ENCODE measurements around the gene SLC37A2. TPM values are rescaled to one million over a fixed set of nuclear protein-coding genes. Genes with fewer than 3 reads are reported as not detected.
A peak's percentile ranks its signal among the peaks of the same experiment; 100 is the strongest.

Gene SLC37A2
- total RNA-seq, 1 experiment from 2014 or later: 13.8 TPM

- DNase-seq: no peak
- H3K27ac Mint-ChIP-seq (ENCODE audit: unreplicated experiment): no peak overlapping the region
- BruUV-seq (replicated peaks): no TSS peak
- ChIA-PET CTCF (no interaction called here), POLR2A (no interaction called here)
- Histone ChIP-seq H3K36me3 (ENCODE audit: control insufficient read depth, insufficient read depth, low read length) (no peaks in the 10 kb centered on the region), H3K4me1 (peaks cover 6% of the 10 kb centered on the region; the same call in 1 of the 2 replicates), H3K9me3 (0 out of 2 replicates have a peak, but pooled peaks cover 4% of the 10 kb centered on the region), H3K27me3 (replicated peaks; ENCODE audit: control insufficient read depth, insufficient read depth, low read length) (no peaks in the 10 kb centered on the region), H3K4me3 (ENCODE audit: low read depth, low read length) (no peak overlapping the region)
- H3K27me3 Mint-ChIP-seq (ENCODE audit: insufficient read depth, unreplicated experiment): no peaks in the 10 kb centered on the region
- peaks cover 15% of the 10 kb centered on the region for H3K9me3 Mint-ChIP-seq (ENCODE audit: unreplicated experiment)
- peaks cover 20% of the 10 kb centered on the region for H3K36me3 Mint-ChIP-seq (ENCODE audit: insufficient read depth, unreplicated experiment)
- no peak for TF ChIP-seq CTCF (IDR thresholded peaks at IDR 0.05; ENCODE audit: insufficient read depth in 1 of 2, low read depth in 1 of 2, low read length in 1 of 2, severe bottlenecking in 1 of 2, unreplicated experiment in 1 of 2)
- peaks cover 7% of the 10 kb centered on the region for H3K4me1 Mint-ChIP-seq (ENCODE audit: low read depth, unreplicated experiment)
- intact Hi-C loops (cut with micrococcal nuclease; ENCODE audit: unreplicated experiment): no loop called here
- H3K4me3 Mint-ChIP-seq (ENCODE audit: unreplicated experiment): no peak overlapping the region
Measured at GRCh38 chr11:125108469-125108868, 45.4 kb downstream of the SLC37A2 start.

GRCh38 chr11:125110506-125110905, 47.4 kb downstream of the SLC37A2 start:
- H3K4me3 ChIP-seq (ENCODE audit: low read depth, low read length): peak overlapping the region; percentile 50
- peak overlapping the region; percentile 88 for H3K4me3 Mint-ChIP-seq (ENCODE audit: unreplicated experiment)
- no peaks in the 10 kb centered on the region for H3K27me3 ChIP-seq (replicated peaks; ENCODE audit: control insufficient read depth, insufficient read depth, low read length)
- peaks cover 6% of the 10 kb centered on the region; the same call in 1 of the 2 replicates for H3K4me1 ChIP-seq
- POLR2A ChIA-PET: interaction anchor here (0.6 to 2.0 kb wide), 5 partner anchors 13 to 777 kb away, joined by 4 to 21 read pairs (median 11); partner anchors contain the start of gene HYLS1
- no peak for TF ChIP-seq CTCF (IDR thresholded peaks at IDR 0.05; ENCODE audit: insufficient read depth in 1 of 2, low read depth in 1 of 2, low read length in 1 of 2, severe bottlenecking in 1 of 2, unreplicated experiment in 1 of 2)
- no TSS peak for BruUV-seq (replicated peaks)
- DNase-seq: no peak
- H3K9me3 Mint-ChIP-seq (ENCODE audit: unreplicated experiment): peaks cover 24% of the 10 kb centered on the region
- peaks cover 4% of the 10 kb centered on the region for H3K4me1 Mint-ChIP-seq (ENCODE audit: low read depth, unreplicated experiment)
- intact Hi-C loops (cut with micrococcal nuclease; ENCODE audit: unreplicated experiment): loop anchor here (2.0 kb wide), 1 partner anchor 48 kb away; the partner anchor contains the start of gene SLC37A2
- H3K36me3 ChIP-seq (ENCODE audit: control insufficient read depth, insufficient read depth, low read length): no peaks in the 10 kb centered on the region
- CTCF ChIA-PET: interaction anchor here (0.5 to 1.9 kb wide), 7 partner anchors 14 to 235 kb away, joined by 3 to 20 read pairs (median 3); no protein-coding TSS in a partner anchor
- 0 out of 2 replicates have a peak, but pooled peaks cover 4% of the 10 kb centered on the region for H3K9me3 ChIP-seq
- H3K27ac Mint-ChIP-seq (ENCODE audit: unreplicated experiment): peak overlapping the region; percentile 90
- H3K36me3 Mint-ChIP-seq (ENCODE audit: insufficient read depth, unreplicated experiment): peaks cover 20% of the 10 kb centered on the region
- no peaks in the 10 kb centered on the region for H3K27me3 Mint-ChIP-seq (ENCODE audit: insufficient read depth, unreplicated experiment)

- ChIA-PET POLR2A (interaction anchor here (0.6 to 2.0 kb wide), 5 partner anchors 13 to 777 kb away, joined by 4 to 21 read pairs (median 11); partner anchors contain the start of gene HYLS1), CTCF (interaction anchor here (0.5 to 1.9 kb wide), 12 partner anchors 13 to 353 kb away, joined by 3 to 28 read pairs (median 4); no protein-coding TSS in a partner anchor)
- H3K27me3 Mint-ChIP-seq (ENCODE audit: insufficient read depth, unreplicated experiment): no peaks in the 10 kb centered on the region
- Histone ChIP-seq H3K4me3 (ENCODE audit: low read depth, low read length) (peak overlapping the region; percentile 50), H3K36me3 (ENCODE audit: control insufficient read depth, insufficient read depth, low read length) (no peaks in the 10 kb centered on the region), H3K27me3 (replicated peaks; ENCODE audit: control insufficient read depth, insufficient read depth, low read length) (no peaks in the 10 kb centered on the region), H3K4me1 (peaks cover 6% of the 10 kb centered on the region; the same call in 1 of the 2 replicates), H3K9me3 (0 out of 2 replicates have a peak, but pooled peaks cover 4% of the 10 kb centered on the region)
- intact Hi-C loops (cut with micrococcal nuclease; ENCODE audit: unreplicated experiment): loop anchor here (1.0 to 2.0 kb wide), 6 partner anchors 13 to 157 kb away; partner anchors contain the start of genes CCDC15 and SLC37A2
- no peaks in the 10 kb centered on the region for H3K4me1 Mint-ChIP-seq (ENCODE audit: low read depth, unreplicated experiment)
- H3K27ac Mint-ChIP-seq (ENCODE audit: unreplicated experiment): peak overlapping the region; percentile 90
- peaks cover 24% of the 10 kb centered on the region for H3K9me3 Mint-ChIP-seq (ENCODE audit: unreplicated experiment)
- no peak for TF ChIP-seq CTCF (IDR thresholded peaks at IDR 0.05; ENCODE audit: insufficient read depth in 1 of 2, low read depth in 1 of 2, low read length in 1 of 2, severe bottlenecking in 1 of 2, unreplicated experiment in 1 of 2)
- BruUV-seq (replicated peaks): TSS peak; percentile 68
- peaks cover 20% of the 10 kb centered on the region for H3K36me3 Mint-ChIP-seq (ENCODE audit: insufficient read depth, unreplicated experiment)
- DNase-seq: no peak
- peak overlapping the region; percentile 88 for H3K4me3 Mint-ChIP-seq (ENCODE audit: unreplicated experiment)
Measured at GRCh38 chr11:125111001-125111342, 47.9 kb downstream of the SLC37A2 start.
